Measurements from ENCODE around the gene GIPC3.

DNA sequence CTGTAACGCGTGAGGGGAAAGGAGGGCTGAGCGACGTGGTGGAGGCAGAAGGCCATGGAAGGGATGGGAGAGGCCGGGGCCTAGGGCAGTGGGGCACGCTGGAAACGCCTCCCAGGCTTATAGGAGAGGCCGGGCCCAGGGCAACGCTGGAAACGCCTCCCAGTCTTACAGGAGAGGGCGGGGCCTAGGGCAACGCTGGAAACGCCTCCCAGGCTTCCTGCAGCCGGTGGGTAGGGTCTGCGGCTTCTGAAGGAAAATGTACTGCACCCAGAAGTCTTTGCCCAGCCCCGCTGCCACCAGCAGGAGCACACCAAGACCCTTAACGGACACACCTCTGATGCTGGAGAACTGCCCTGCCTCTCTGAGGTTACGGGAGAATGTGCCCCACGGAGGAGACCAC is 32.2 kb downstream of the GIPC3 start:
- TF ChIP-seq POLR2AphosphoS5 (IDR thresholded peaks at IDR 0.05) (no peak), EP300 (IDR thresholded peaks at IDR 0.05) (no peak)
- TF ChIP-seq, protein P1, sequence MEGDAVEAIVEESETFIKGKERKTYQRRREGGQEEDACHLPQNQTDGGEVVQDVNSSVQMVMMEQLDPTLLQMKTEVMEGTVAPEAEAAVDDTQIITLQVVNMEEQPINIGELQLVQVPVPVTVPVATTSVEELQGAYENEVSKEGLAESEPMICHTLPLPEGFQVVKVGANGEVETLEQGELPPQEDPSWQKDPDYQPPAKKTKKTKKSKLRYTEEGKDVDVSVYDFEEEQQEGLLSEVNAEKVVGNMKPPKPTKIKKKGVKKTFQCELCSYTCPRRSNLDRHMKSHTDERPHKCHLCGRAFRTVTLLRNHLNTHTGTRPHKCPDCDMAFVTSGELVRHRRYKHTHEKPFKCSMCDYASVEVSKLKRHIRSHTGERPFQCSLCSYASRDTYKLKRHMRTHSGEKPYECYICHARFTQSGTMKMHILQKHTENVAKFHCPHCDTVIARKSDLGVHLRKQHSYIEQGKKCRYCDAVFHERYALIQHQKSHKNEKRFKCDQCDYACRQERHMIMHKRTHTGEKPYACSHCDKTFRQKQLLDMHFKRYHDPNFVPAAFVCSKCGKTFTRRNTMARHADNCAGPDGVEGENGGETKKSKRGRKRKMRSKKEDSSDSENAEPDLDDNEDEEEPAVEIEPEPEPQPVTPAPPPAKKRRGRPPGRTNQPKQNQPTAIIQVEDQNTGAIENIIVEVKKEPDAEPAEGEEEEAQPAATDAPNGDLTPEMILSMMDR (IDR thresholded peaks at IDR 0.05) = no peak
